Lower leg skin (tissue), 3 donors: ENCODE data around the gene GPR4.

Experiments used
- POLR2A ChIP-seq, 2 donors: fragments of 450-650 bp; IDR thresholded peaks; one replicate each; pipeline ENCODE4 v1.6.1; 2016 to 2017; ENCODE audit warnings: antibody characterized with exemption in 2 of 2, mild to moderate bottlenecking in 1 of 2, moderate library complexity in 1 of 2
- TF ChIP-seq, protein P1 (sequence below), 3 donors: fragments of 450-650 bp; IDR thresholded peaks; one replicate each; pipeline ENCODE4 v1.5.1; 2016; ENCODE audit warnings: antibody characterized with exemption in 3 of 3, mild to moderate bottlenecking in 3 of 3, moderate library complexity in 2 of 3

DNA sequence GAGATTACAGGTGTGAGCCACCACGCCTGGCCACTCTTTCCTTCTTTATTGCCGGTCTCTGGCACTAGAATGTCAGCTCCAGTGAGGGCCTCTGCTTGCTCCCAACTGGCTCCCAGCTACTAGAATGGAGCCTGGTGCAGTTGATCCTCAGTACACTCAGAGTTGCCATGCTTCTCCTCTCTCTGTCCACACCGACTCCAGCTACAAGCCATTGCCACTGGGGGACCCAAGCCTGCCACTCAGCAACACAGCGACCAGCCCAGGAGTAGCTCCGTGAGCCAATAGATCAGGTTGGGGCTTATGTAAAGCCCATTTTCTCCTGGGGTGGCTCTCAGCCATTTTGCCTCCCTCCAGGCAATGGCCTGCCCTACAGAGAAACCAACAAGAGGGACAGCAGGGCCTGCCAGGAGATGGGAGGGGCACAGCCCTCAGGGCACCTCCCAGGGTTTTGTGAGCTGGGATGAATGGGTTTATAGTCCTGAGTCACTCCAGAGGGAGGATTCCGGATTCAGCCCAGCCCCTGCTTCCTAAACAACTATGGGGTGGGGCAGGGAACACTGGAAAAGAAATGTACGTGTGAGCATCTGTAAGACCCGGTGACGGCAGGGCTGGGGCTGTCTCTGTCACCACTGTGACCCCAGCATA is 53.9 kb downstream of the GPR4 start:
- TF ChIP-seq, protein P1, sequence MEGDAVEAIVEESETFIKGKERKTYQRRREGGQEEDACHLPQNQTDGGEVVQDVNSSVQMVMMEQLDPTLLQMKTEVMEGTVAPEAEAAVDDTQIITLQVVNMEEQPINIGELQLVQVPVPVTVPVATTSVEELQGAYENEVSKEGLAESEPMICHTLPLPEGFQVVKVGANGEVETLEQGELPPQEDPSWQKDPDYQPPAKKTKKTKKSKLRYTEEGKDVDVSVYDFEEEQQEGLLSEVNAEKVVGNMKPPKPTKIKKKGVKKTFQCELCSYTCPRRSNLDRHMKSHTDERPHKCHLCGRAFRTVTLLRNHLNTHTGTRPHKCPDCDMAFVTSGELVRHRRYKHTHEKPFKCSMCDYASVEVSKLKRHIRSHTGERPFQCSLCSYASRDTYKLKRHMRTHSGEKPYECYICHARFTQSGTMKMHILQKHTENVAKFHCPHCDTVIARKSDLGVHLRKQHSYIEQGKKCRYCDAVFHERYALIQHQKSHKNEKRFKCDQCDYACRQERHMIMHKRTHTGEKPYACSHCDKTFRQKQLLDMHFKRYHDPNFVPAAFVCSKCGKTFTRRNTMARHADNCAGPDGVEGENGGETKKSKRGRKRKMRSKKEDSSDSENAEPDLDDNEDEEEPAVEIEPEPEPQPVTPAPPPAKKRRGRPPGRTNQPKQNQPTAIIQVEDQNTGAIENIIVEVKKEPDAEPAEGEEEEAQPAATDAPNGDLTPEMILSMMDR (IDR thresholded peaks at IDR 0.05) = no peak
- TF ChIP-seq POLR2A (IDR thresholded peaks at IDR 0.05) = no peak
